ENCODE data around the gene ZMIZ2. TPM values are rescaled to one million over a fixed set of nuclear protein-coding genes. Genes with fewer than 3 reads are reported as not detected.
A peak's percentile ranks its signal among the peaks of the same experiment; 100 is the strongest.

The ZMIZ2 gene
- total and polyA plus RNA-seq, 2 experiments from 2014 or later = 15.5 to 46.1 TPM

- Histone ChIP-seq H3F3A (replicated peaks; ENCODE audit: low read depth) (peaks cover 21% of the 10 kb centered on the region), H3K27me3 (ENCODE audit: insufficient read depth) (no peaks in the 10 kb centered on the region), H2AFZ (no peak overlapping the region), H4K20me1 (replicated peaks; ENCODE audit: insufficient read depth) (peaks cover 18% of the 10 kb centered on the region), H3K36me3 (ENCODE audit: insufficient read depth) (peaks cover 16% of the 10 kb centered on the region; the same call in 1 of the 2 replicates), H3K79me2 (replicated peaks; ENCODE audit: insufficient read depth) (peaks cover 43% of the 10 kb centered on the region), H3K27ac (ENCODE audit: low read depth) (no peak overlapping the region), H3K4me2 (no peak overlapping the region), H3K4me3 (no peak overlapping the region), H3K9me2 (ENCODE audit: insufficient read depth) (no peaks in the 10 kb centered on the region), H3K4me1 (ENCODE audit: insufficient read depth) (peaks cover 14% of the 10 kb centered on the region)
- DNase-seq (ENCODE audit: low spot score) (no peak), ATAC-seq (no peak)
- H3K9me3 Mint-ChIP-seq = peaks cover 3% of the 10 kb centered on the region; the same call in 1 of the 3 replicates
- H3K4me3 Mint-ChIP-seq = no peak overlapping the region
- peaks cover 25% of the 10 kb centered on the region for H3K36me3 Mint-ChIP-seq (ENCODE audit: low read depth)
- peaks cover 5% of the 10 kb centered on the region; the same call in 1 of the 3 replicates for H3K4me1 Mint-ChIP-seq
- H3K27me3 Mint-ChIP-seq (ENCODE audit: insufficient read depth, low read depth, poor library complexity) = peaks cover 20% of the 10 kb centered on the region
- TF ChIP-seq EZH2 (IDR thresholded peaks at IDR 0.05; ENCODE audit: low read depth, unreplicated experiment) = no peak
- TF ChIP-seq JUNB (IDR thresholded peaks at IDR 0.05; ENCODE audit: unreplicated experiment) = no peak
- TF ChIP-seq ZNF114 (CRISPR knock-in tag; IDR thresholded peaks at IDR 0.05) = no peak
- TF ChIP-seq STAT1 (IDR thresholded peaks at IDR 0.05; ENCODE audit: unreplicated experiment) = no peak
- TF ChIP-seq ZNF331 (CRISPR knock-in tag; IDR thresholded peaks at IDR 0.05; ENCODE audit: low read depth) = no peak
- TF ChIP-seq NANOG (IDR thresholded peaks at IDR 0.05; ENCODE audit: borderline replicate concordance) = no peak
- TF ChIP-seq CTCF (conservative IDR thresholded peaks at IDR 0.05; ENCODE audit: low read depth in 2 of 2) = no peak
- TF ChIP-seq CREB1 (CRISPR knock-in tag; IDR thresholded peaks at IDR 0.05; ENCODE audit: low read depth) = no peak
- no peak overlapping the region for H3K27ac Mint-ChIP-seq
These were observed 45.7 kb downstream of the ZMIZ2 start for GRCh38 chr7:44794331-44794730.

GRCh38 chr7:44796034-44796503 is 47.4 kb downstream of the ZMIZ2 start:
- peaks cover 33% of the 10 kb centered on the region for H4K20me1 ChIP-seq (replicated peaks; ENCODE audit: insufficient read depth)
- no peaks in the 10 kb centered on the region for H3K27me3 ChIP-seq (ENCODE audit: insufficient read depth)
- H3K4me3 ChIP-seq = peak overlapping the region; percentile 85
- peaks cover 24% of the 10 kb centered on the region for H3K27me3 Mint-ChIP-seq (ENCODE audit: insufficient read depth, low read depth, poor library complexity)
- peaks cover 34% of the 10 kb centered on the region for H3K36me3 ChIP-seq (ENCODE audit: insufficient read depth)
- peaks cover 58% of the 10 kb centered on the region for H3K79me2 ChIP-seq (replicated peaks; ENCODE audit: insufficient read depth)
- H3K27ac Mint-ChIP-seq = peak overlapping the region; percentile 98
- H2AFZ ChIP-seq = peak overlapping the region; percentile 38; the same call in 1 of the 2 replicates
- DNase-seq (ENCODE audit: low spot score) (peak; percentile 89), ATAC-seq (peak; percentile 51)
- peaks cover 14% of the 10 kb centered on the region for H3K4me1 ChIP-seq (ENCODE audit: insufficient read depth)
- H3K4me2 ChIP-seq = peak overlapping the region; percentile 76
- peaks cover 3% of the 10 kb centered on the region; the same call in 1 of the 3 replicates for H3K9me3 Mint-ChIP-seq
- peaks cover 15% of the 10 kb centered on the region; the same call in 2 of the 3 replicates for H3K4me1 Mint-ChIP-seq
- peak overlapping the region; percentile 95 for H3K4me3 Mint-ChIP-seq
- peak overlapping the region; percentile 96 for H3K27ac ChIP-seq (ENCODE audit: low read depth)
- TF ChIP-seq EZH2phosphoT487 (IDR thresholded peaks at IDR 0.05; ENCODE audit: unreplicated experiment) = no peak
- 0 out of 2 replicates have a peak, but pooled peaks have one; percentile 26 for TF ChIP-seq ZNF331 (CRISPR knock-in tag; IDR thresholded peaks at IDR 0.05; ENCODE audit: low read depth)
- TF ChIP-seq NANOG (IDR thresholded peaks at IDR 0.05; ENCODE audit: borderline replicate concordance) = no peak
- no peak for TF ChIP-seq STAT1 (IDR thresholded peaks at IDR 0.05; ENCODE audit: unreplicated experiment)
- H3K36me3 Mint-ChIP-seq (ENCODE audit: low read depth) = peaks cover 42% of the 10 kb centered on the region
- H3F3A ChIP-seq (replicated peaks; ENCODE audit: low read depth) = peaks cover 37% of the 10 kb centered on the region
- H3K9me2 ChIP-seq (ENCODE audit: insufficient read depth) = no peaks in the 10 kb centered on the region

All from GM23338 (cell line).